ENCODE data around the gene CCDC92B.
"Not testable (repeated sequence)": the region's sequence is repeated elsewhere in the genome, so short reads cannot be mapped to it uniquely, and the experiment has no call there.

The CCDC92B gene

GRCh38 chr17:2703606-2704005 is 45.8 kb downstream of the CCDC92B start:
- no peak for DNase-seq (ENCODE audit: low spot score)

GRCh38 chr17:2703181-2703580 is 46.3 kb downstream of the CCDC92B start:
- DNase-seq (ENCODE audit: low spot score): no peak

- DNase-seq (ENCODE audit: low spot score): no peak
These were observed 47.3 kb downstream of the CCDC92B start for GRCh38 chr17:2701996-2702741.

GRCh38 chr17:2701161-2701995 is 48.1 kb downstream of the CCDC92B start:
- no peak for DNase-seq (ENCODE audit: low spot score)

GRCh38 chr17:2700491-2701141 is 48.8 kb downstream of the CCDC92B start:
- no peak for DNase-seq (ENCODE audit: low spot score)

GRCh38 chr17:2700030-2700490 is 49.4 kb downstream of the CCDC92B start:
- no peak for DNase-seq (ENCODE audit: low spot score)

- DNase-seq (ENCODE audit: low spot score): not testable (repeated sequence)
These were observed 50.1 kb downstream of the CCDC92B start for GRCh38 chr17:2699216-2699805.

- no peak for DNase-seq (ENCODE audit: low spot score)
These were observed 51.8 kb downstream of the CCDC92B start for GRCh38 chr17:2697611-2698162.

GRCh38 chr17:2695961-2696760 is 53.3 kb downstream of the CCDC92B start:
- DNase-seq (ENCODE audit: low spot score): peak; percentile 9

- DNase-seq (ENCODE audit: low spot score): peak; percentile 7
These were observed 54.0 kb downstream of the CCDC92B start for GRCh38 chr17:2695243-2695960.

GRCh38 chr17:2694381-2695242 is 54.8 kb downstream of the CCDC92B start:
- peak; percentile 9 for DNase-seq (ENCODE audit: low spot score)

GRCh38 chr17:2693561-2694380 is 55.7 kb downstream of the CCDC92B start:
- DNase-seq (ENCODE audit: low spot score): peak; percentile 5

GRCh38 chr17:2692781-2693135 is 56.7 kb downstream of the CCDC92B start:
- peak; percentile 6 for DNase-seq (ENCODE audit: low spot score)

GRCh38 chr17:2691965-2692780 is 57.3 kb downstream of the CCDC92B start:
- DNase-seq (ENCODE audit: low spot score): peak; percentile 6

GRCh38 chr17:2691069-2691871 is 58.2 kb downstream of the CCDC92B start:
- no peak for DNase-seq (ENCODE audit: low spot score)

GRCh38 chr17:2690165-2691068 is 59.0 kb downstream of the CCDC92B start:
- peak; percentile 8 for DNase-seq (ENCODE audit: low spot score)
